Measurements from ENCODE around the gene UCMA.

UCMA gene

GRCh38 chr10:13189961-13190360, 44.2 kb downstream of the UCMA start:
- DNase-seq (ENCODE audit: low read depth in 2 of 2, low spot score in 1 of 2): no peak

- no peak for DNase-seq (ENCODE audit: low read depth in 2 of 2, low spot score in 1 of 2)
These were observed 45.6 kb downstream of the UCMA start for GRCh38 chr10:13188593-13188992.

GRCh38 chr10:13187135-13187534, 47.0 kb downstream of the UCMA start:
- no peak for DNase-seq (ENCODE audit: low read depth in 2 of 2, low spot score in 1 of 2)

- DNase-seq (ENCODE audit: low read depth in 2 of 2, low spot score in 1 of 2): no peak
These were observed 49.3 kb downstream of the UCMA start for GRCh38 chr10:13184730-13185514.

- no peak for DNase-seq (ENCODE audit: low read depth in 2 of 2, low spot score in 1 of 2)
These were observed 49.9 kb downstream of the UCMA start for GRCh38 chr10:13184276-13184675.

GRCh38 chr10:13183625-13184024, 50.5 kb downstream of the UCMA start:
- no peak for DNase-seq (ENCODE audit: low read depth in 2 of 2, low spot score in 1 of 2)

GRCh38 chr10:13182424-13182823, 51.8 kb downstream of the UCMA start:
- DNase-seq (ENCODE audit: low read depth in 2 of 2, low spot score in 1 of 2): no peak

- DNase-seq (ENCODE audit: low read depth in 2 of 2, low spot score in 1 of 2): no peak
These were observed 53.4 kb downstream of the UCMA start for GRCh38 chr10:13180788-13181187.

GRCh38 chr10:13173616-13174015, 60.6 kb downstream of the UCMA start:
- no peak for DNase-seq (ENCODE audit: low read depth in 2 of 2, low spot score in 1 of 2)
